GM12878 (cell line): ENCODE results near the gene IFIT2. TPM values are rescaled to one million over a fixed set of nuclear protein-coding genes. Genes with fewer than 3 reads are reported as not detected.

Experiments
- ATAC-seq: fragments of 200-7000 bp; cut with Tn5 transposase; 3 replicates; pipeline ENCODE4 v1.9.1; 2020; ENCODE audit warnings: mild to moderate bottlenecking, moderate library complexity
- BruUV-seq: library from RNA; stranded (reverse); fragments of 400-500 nt; replicated peaks from 2 replicates; lab custom pipeline; 2021; lab: Mats Ljungman, UMichigan
- CTCF ChIA-PET: fragments of 300-600 bp; sonication (Branson Sonifier 250); formaldehyde crosslinking; extraction: SDS; loops from one replicate; lab custom pipeline; 2021; ENCODE audit warnings: inconsistent platforms; lab: Yijun Ruan, JAX
- POLR2A ChIA-PET: fragments of 350-600 bp; formaldehyde crosslinking; extraction: SDS; loops from one replicate; lab custom pipeline; 2021; ENCODE audit warnings: inconsistent platforms; lab: Charles Lee
- RAD21 ChIA-PET: fragments of 300-600 bp; sonication (Branson Sonifier 250); formaldehyde crosslinking; loops from one replicate; lab custom pipeline; 2023; ENCODE audit warnings: antibody characterized with exemption; ENCODE audit not compliant: unreplicated experiment; lab: Charles Lee
- SMC1A ChIA-PET: fragments of 300-600 bp; sonication (Branson Sonifier 250); formaldehyde crosslinking; loops from one replicate; lab custom pipeline; 2023; ENCODE audit not compliant: unreplicated experiment, uncharacterized antibody; lab: Charles Lee
- DNase-seq: peaks from one replicate; pipeline ENCODE4 v3.0.0-alpha.2; 2011; ENCODE audit warnings: low read depth, low spot score
- FAIRE-seq: peaks from 3 replicates; lab custom pipeline; 2011; peaks lifted over from hg19 to GRCh38; lab: Jason Lieb, UNC
- H2AFZ ChIP-seq: 2 replicates; pipeline ENCODE4 v1.6.0; 2011; ENCODE audit warnings: low read depth, low read length, control low read depth; ENCODE audit not compliant: control insufficient read depth
- H3K27ac ChIP-seq: 2 replicates; pipeline ENCODE4 v1.5.1; 2011; ENCODE audit warnings: control low read depth; ENCODE audit not compliant: control insufficient read depth, insufficient read depth
- H3K27me3 ChIP-seq, 2 experiments: replicated peaks in 1 of 2; 2 replicates each; pipeline versions ENCODE4 v1.6.0 to v1.6.1; 2011; ENCODE audit warnings: low read length in 1 of 2; ENCODE audit not compliant: control insufficient read depth in 2 of 2, insufficient read depth in 2 of 2
- H3K36me3 ChIP-seq, 2 experiments: 2 replicates each; pipeline ENCODE4 v1.5.1; 2011; ENCODE audit warnings: low read length in 1 of 2; ENCODE audit not compliant: control insufficient read depth in 2 of 2, insufficient read depth in 2 of 2
- H3K4me1 ChIP-seq: 2 replicates; pipeline ENCODE4 v1.6.1; 2011; ENCODE audit warnings: mild to moderate bottlenecking, low read length, moderate library complexity, mixed read lengths; ENCODE audit not compliant: control insufficient read depth, insufficient read depth
- H3K4me2 ChIP-seq: 2 replicates; pipeline ENCODE4 v1.6.0; 2011; ENCODE audit warnings: control low read depth; ENCODE audit not compliant: control insufficient read depth, insufficient read depth
- H3K4me3 ChIP-seq: fragments of 200-600 bp; sonication (generic); 2 replicates; pipeline ENCODE4 v1.5.1; 2016
- H3K79me2 ChIP-seq: 2 replicates; pipeline ENCODE4 v1.6.0; 2011; ENCODE audit warnings: low read length; ENCODE audit not compliant: control insufficient read depth, insufficient read depth
- H3K9ac ChIP-seq: 2 replicates; pipeline ENCODE4 v1.8.0; 2011; ENCODE audit warnings: low read length, control low read depth, mixed read lengths; ENCODE audit not compliant: control insufficient read depth, insufficient read depth
- H3K9me3 ChIP-seq: replicated peaks from 3 replicates; pipeline ENCODE4 v1.5.1; 2011; ENCODE audit warnings: mild to moderate bottlenecking, low read length; ENCODE audit not compliant: control insufficient read depth, insufficient read depth
- H4K20me1 ChIP-seq: 2 replicates; pipeline ENCODE4 v1.6.0; 2011; ENCODE audit not compliant: control insufficient read depth, insufficient read depth
- FOXK2 ChIP-seq: fragments of 450-650 bp; IDR thresholded peaks from 2 replicates; pipeline ENCODE4 v1.6.1; 2017; ENCODE audit warnings: mild to moderate bottlenecking, moderate library complexity
- FOXM1 ChIP-seq: IDR thresholded peaks from 2 replicates; pipeline ENCODE4 v1.6.1; 2012; ENCODE audit warnings: low read depth, mild to moderate bottlenecking, inconsistent platforms, low read length, moderate library complexity
- GATAD2B ChIP-seq: fragments of 450-650 bp; conservative IDR thresholded peaks from 2 replicates; pipeline ENCODE4 v1.6.1; 2017; ENCODE audit warnings: low read depth, mild to moderate bottlenecking, moderate library complexity
- IKZF1 ChIP-seq: fragments of 450-650 bp; conservative IDR thresholded peaks from 2 replicates; pipeline ENCODE4 v1.6.1; 2017; ENCODE audit warnings: antibody characterized with exemption, mild to moderate bottlenecking
- IKZF2 ChIP-seq, 2 experiments: fragments of 450-650 bp; IDR thresholded peaks; 2 replicates each; pipeline ENCODE4 v1.6.1; 2017; ENCODE audit warnings: mild to moderate bottlenecking in 2 of 2, moderate library complexity in 2 of 2
- KAT2A ChIP-seq: conservative IDR thresholded peaks from 2 replicates; pipeline ENCODE4 v1.6.1; 2011; ENCODE audit warnings: low read depth, low read length; ENCODE audit not compliant: control insufficient read depth
- MTA2 ChIP-seq: fragments of 450-650 bp; IDR thresholded peaks from 2 replicates; pipeline ENCODE4 v1.6.1; 2016; ENCODE audit warnings: low read depth, mild to moderate bottlenecking, moderate library complexity
- PAX5 ChIP-seq: IDR thresholded peaks from 2 replicates; pipeline ENCODE4 v1.6.1; 2011; ENCODE audit warnings: low read depth, low read length, borderline replicate concordance
- RAD51 ChIP-seq: fragments of 450-650 bp; IDR thresholded peaks from 2 replicates; pipeline ENCODE4 v1.6.1; 2016; ENCODE audit warnings: moderate library complexity, mild to moderate bottlenecking, inconsistent platforms
- RUNX3 ChIP-seq: IDR thresholded peaks from 2 replicates; pipeline ENCODE4 v1.6.1; 2012; ENCODE audit warnings: low read length, inconsistent platforms
- TBL1XR1 ChIP-seq: IDR thresholded peaks from 2 replicates; pipeline ENCODE4 v1.6.1; 2012; ENCODE audit warnings: low read depth, low read length, improper control_type of control experiment
- WGBS: methylation state at CpG from one replicate; pipeline ENCODE4 v1.1.6; 2016; ENCODE audit warnings: low lambda C conversion rate; ENCODE audit not compliant: insufficient replicate concordance, insufficient coverage; ENCODE audit errors: missing lambda C conversion rate; 5-methylcytosine and 5-hydroxymethylcytosine counted together
- in situ Hi-C: fragments of 300-500 bp; cut with MboI; formaldehyde crosslinking; loops from 9 replicates; pipeline ENCODE4 v1.14.3; 2018; ENCODE audit warnings: mixed read lengths
- intact Hi-C: fragments of 100-400 bp; cut with micrococcal nuclease; formaldehyde crosslinking; loops from one replicate; pipeline ENCODE4 v1.14.2; 2022; ENCODE audit not compliant: unreplicated experiment
- polyA plus RNA-seq, 11 experiments: library from polyadenylated mRNA; depleted of rRNA in 4 of 11; unstranded in 6 of 11; stranded (reverse) in 5 of 11; fragments of >200 nt; fragmentation: Nextera tagmentation in 4 of 11; fragmentation: Illumina TruSeq in 1 of 11; extraction: Ambion mirVana in 4 of 11; extraction: Trizol in 1 of 11; gene quantifications; 1 replicate in 1 of 11; 2 replicates in 10 of 11; pipeline versions ENCODE4 v1.2.1 to v1.2.3, GENCODE V29; 2011 to 2016; ENCODE audit warnings: inconsistent platforms in 2 of 11, missing spikeins in 2 of 11, low read depth in 1 of 11
- total RNA-seq, 4 experiments: library from RNA; depleted of rRNA in 3 of 4; stranded (reverse); fragments of >200 nt in 3 of 4; fragmentation: Illumina TruSeq in 1 of 4; extraction: Trizol in 1 of 4; gene quantifications; 2 replicates each; pipeline versions ENCODE4 v1.2.1 to v1.2.3, GENCODE V29; 2013 to 2021
- TF ChIP-seq, protein P1 (sequence below): fragments of 150-350 bp; IDR thresholded peaks from 2 replicates; pipeline ENCODE4 v1.6.1; 2014; ENCODE audit warnings: mild to moderate bottlenecking, low read depth, low read length
- TF ChIP-seq, protein P2 (sequence below): fragments of 450-650 bp; IDR thresholded peaks from 2 replicates; pipeline ENCODE4 v1.6.1; 2017; ENCODE audit warnings: low read depth, mild to moderate bottlenecking, moderate library complexity
- TF ChIP-seq, protein P3 (sequence below): IDR thresholded peaks from 2 replicates; pipeline ENCODE4 v1.6.1; 2011; ENCODE audit warnings: mild to moderate bottlenecking, low read depth, low read length, moderate library complexity; ENCODE audit not compliant: insufficient replicate concordance
- TF ChIP-seq, protein P4 (sequence below): fragments of 450-650 bp; IDR thresholded peaks from 2 replicates; pipeline ENCODE4 v1.6.1; 2017; ENCODE audit warnings: mild to moderate bottlenecking, low read depth, inconsistent platforms; ENCODE audit not compliant: poor library complexity, severe bottlenecking

Gene IFIT2
- total and polyA plus RNA-seq, 10 of the 15 experiments (the other 5 are each of a cell fraction or from before 2014, with no cell fraction given): 5.2 to 14.8 (median 9.7) TPM

DNA sequence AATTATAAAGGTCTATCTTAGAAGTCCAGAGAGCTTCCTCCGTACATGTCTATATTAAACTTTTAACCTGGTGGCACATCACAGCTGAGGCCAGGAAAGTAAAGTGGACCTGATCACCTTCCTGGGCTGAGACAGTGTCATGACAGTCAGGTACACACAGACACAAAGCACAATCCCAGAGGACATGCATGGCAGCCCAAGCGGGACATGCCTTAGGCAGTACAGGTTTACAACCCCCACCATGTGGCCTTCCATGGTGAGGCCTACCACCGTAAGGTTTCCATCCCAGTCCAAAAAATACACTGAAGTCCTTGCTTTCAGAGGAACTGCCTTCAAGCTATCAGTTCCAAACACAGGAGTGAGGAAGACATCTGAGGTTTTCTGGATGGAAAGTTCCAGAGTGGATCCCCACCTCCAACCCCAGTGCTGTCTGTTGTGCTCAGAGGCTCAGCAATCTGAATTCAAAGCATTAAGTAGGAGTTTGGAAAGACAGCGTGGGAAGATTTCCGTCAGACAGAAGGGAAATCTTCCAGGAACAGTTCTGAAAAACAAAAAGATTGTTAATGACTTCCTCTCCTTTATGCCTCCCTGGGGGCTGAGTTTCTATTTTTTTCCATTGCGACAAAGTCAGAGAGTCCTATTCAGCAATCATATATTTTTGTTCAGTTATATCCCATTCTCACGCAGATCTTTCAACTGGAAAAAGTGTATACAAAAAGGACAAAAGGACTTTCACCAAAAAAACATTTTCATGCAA is 46.0 kb downstream of the IFIT2 start:
- DNase-seq (no peak), FAIRE-seq (no peak), ATAC-seq (no peak)
- 49% methylated on average over 7 of the region's 7 CpGs for WGBS
- in situ Hi-C loops (no loop called here), intact Hi-C loops (no loop called here)
- Histone ChIP-seq H3K9ac (peak overlapping the region; percentile 39; the same call in 1 of the 2 replicates), H3K4me2 (peak overlapping the region; percentile 46), H3K27ac (peak overlapping the region; percentile 62), H4K20me1 (no peaks in the 10 kb centered on the region), H3K4me1 (peaks cover 45% of the 10 kb centered on the region), H3K27me3 (no peaks in the 10 kb centered on the region), H2AFZ (peak overlapping the region; percentile 67), H3K4me3 (no peak overlapping the region), H3K79me2 (no peaks in the 10 kb centered on the region), H3K36me3 (no peaks in the 10 kb centered on the region), H3K9me3 (no peaks in the 10 kb centered on the region)
- no TSS peak for BruUV-seq
- POLR2A ChIA-PET: interaction anchor here (1.1 to 1.3 kb wide), 2 partner anchors 11 to 21 kb away, joined by 3 to 4 read pairs; no protein-coding TSS in a partner anchor
- SMC1A ChIA-PET: interaction anchor here (0.7 to 8.3 kb wide), 7 partner anchors 10 to 53 kb away, joined by 3 to 97 read pairs (median 5); partner anchors contain the start of gene IFIT1
- RAD21 ChIA-PET: interaction anchor here (1.8 to 4.1 kb wide), 2 partner anchors 16 to 21 kb away, joined by 5 to 23 read pairs; no protein-coding TSS in a partner anchor
- CTCF ChIA-PET: interaction anchor here (1.0 to 4.5 kb wide), 3 partner anchors 7 to 21 kb away, joined by 3 to 39 read pairs (median 3); no protein-coding TSS in a partner anchor
- TF ChIP-seq IKZF1 (peak; percentile 45; the same call in 1 of the 2 replicates), MTA2 (peak; percentile 53; the same call in 1 of the 2 replicates), PAX5 (peak; percentile 66; the same call in 1 of the 2 replicates), FOXK2 (no peak), KAT2A (no peak), FOXM1 (0 out of 2 replicates have a peak, but pooled peaks have one; percentile 26), GATAD2B (peak; percentile 54; the same call in 1 of the 2 replicates), RUNX3 (no peak; the same call in 1 of the 2 replicates), IKZF2 (IDR thresholded peaks at IDR 0.05) (peak; percentile 57 to 61; a peak in 3 of 4 replicates), RAD51 (no peak), TBL1XR1 (0 out of 2 replicates have a peak, but pooled peaks have one; percentile 14)
- TF ChIP-seq, protein P1, sequence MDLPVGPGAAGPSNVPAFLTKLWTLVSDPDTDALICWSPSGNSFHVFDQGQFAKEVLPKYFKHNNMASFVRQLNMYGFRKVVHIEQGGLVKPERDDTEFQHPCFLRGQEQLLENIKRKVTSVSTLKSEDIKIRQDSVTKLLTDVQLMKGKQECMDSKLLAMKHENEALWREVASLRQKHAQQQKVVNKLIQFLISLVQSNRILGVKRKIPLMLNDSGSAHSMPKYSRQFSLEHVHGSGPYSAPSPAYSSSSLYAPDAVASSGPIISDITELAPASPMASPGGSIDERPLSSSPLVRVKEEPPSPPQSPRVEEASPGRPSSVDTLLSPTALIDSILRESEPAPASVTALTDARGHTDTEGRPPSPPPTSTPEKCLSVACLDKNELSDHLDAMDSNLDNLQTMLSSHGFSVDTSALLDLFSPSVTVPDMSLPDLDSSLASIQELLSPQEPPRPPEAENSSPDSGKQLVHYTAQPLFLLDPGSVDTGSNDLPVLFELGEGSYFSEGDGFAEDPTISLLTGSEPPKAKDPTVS: 0 out of 2 replicates have a peak, but pooled peaks have one; percentile 50
- TF ChIP-seq, protein P2, sequence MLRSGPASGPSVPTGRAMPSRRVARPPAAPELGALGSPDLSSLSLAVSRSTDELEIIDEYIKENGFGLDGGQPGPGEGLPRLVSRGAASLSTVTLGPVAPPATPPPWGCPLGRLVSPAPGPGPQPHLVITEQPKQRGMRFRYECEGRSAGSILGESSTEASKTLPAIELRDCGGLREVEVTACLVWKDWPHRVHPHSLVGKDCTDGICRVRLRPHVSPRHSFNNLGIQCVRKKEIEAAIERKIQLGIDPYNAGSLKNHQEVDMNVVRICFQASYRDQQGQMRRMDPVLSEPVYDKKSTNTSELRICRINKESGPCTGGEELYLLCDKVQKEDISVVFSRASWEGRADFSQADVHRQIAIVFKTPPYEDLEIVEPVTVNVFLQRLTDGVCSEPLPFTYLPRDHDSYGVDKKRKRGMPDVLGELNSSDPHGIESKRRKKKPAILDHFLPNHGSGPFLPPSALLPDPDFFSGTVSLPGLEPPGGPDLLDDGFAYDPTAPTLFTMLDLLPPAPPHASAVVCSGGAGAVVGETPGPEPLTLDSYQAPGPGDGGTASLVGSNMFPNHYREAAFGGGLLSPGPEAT: 0 out of 2 replicates have a peak, but pooled peaks have one; percentile 13
- TF ChIP-seq, protein P3, sequence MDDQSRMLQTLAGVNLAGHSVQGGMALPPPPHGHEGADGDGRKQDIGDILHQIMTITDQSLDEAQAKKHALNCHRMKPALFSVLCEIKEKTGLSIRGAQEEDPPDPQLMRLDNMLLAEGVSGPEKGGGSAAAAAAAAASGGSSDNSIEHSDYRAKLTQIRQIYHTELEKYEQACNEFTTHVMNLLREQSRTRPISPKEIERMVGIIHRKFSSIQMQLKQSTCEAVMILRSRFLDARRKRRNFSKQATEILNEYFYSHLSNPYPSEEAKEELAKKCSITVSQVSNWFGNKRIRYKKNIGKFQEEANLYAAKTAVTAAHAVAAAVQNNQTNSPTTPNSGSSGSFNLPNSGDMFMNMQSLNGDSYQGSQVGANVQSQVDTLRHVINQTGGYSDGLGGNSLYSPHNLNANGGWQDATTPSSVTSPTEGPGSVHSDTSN: no peak
- TF ChIP-seq, protein P4, sequence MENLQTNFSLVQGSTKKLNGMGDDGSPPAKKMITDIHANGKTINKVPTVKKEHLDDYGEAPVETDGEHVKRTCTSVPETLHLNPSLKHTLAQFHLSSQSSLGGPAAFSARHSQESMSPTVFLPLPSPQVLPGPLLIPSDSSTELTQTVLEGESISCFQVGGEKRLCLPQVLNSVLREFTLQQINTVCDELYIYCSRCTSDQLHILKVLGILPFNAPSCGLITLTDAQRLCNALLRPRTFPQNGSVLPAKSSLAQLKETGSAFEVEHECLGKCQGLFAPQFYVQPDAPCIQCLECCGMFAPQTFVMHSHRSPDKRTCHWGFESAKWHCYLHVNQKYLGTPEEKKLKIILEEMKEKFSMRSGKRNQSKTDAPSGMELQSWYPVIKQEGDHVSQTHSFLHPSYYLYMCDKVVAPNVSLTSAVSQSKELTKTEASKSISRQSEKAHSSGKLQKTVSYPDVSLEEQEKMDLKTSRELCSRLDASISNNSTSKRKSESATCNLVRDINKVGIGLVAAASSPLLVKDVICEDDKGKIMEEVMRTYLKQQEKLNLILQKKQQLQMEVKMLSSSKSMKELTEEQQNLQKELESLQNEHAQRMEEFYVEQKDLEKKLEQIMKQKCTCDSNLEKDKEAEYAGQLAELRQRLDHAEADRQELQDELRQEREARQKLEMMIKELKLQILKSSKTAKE: peak; percentile 64
